H1 (cell line): Measurements from ENCODE around the gene CHD2.

Experiments
- CEBPB ChIP-seq: IDR thresholded peaks from 2 replicates; pipeline ENCODE4 v1.6.1; 2012; ENCODE audit warnings: low read depth, low read length
- FOSL1 ChIP-seq: IDR thresholded peaks from 2 replicates; pipeline ENCODE4 v1.6.1; 2011; ENCODE audit warnings: mild to moderate bottlenecking, low read depth, low read length, moderate library complexity; ENCODE audit not compliant: insufficient read depth
- POLR2A ChIP-seq, 2 experiments: IDR thresholded peaks; 1 replicate in 1 of 2; 2 replicates in 1 of 2; pipeline ENCODE4 v1.6.1; 2011; ENCODE audit warnings: low read depth in 2 of 2, low read length in 2 of 2, mild to moderate bottlenecking in 2 of 2; ENCODE audit errors: control extremely low read depth in 1 of 2
- RBBP5 ChIP-seq: IDR thresholded peaks from 2 replicates; pipeline ENCODE4 v1.7.1; 2012; ENCODE audit warnings: low read depth, mild to moderate bottlenecking, inconsistent platforms, low read length, moderate library complexity, borderline replicate concordance
- RXRA ChIP-seq: IDR thresholded peaks from 2 replicates; pipeline ENCODE4 v1.6.1; 2011; ENCODE audit warnings: low read depth, mild to moderate bottlenecking, low read length, moderate library complexity; ENCODE audit not compliant: insufficient read depth
- SUZ12 ChIP-seq: fragments of 200-600 bp; sonication (generic); IDR thresholded peaks from 2 replicates; pipeline ENCODE4 v1.6.1; 2012; ENCODE audit warnings: mild to moderate bottlenecking, inconsistent platforms, low read length, moderate library complexity, mixed read lengths
- TAF1 ChIP-seq: IDR thresholded peaks from 2 replicates; pipeline ENCODE4 v1.6.1; 2011; ENCODE audit warnings: mild to moderate bottlenecking, low read depth, low read length
- TEAD4 ChIP-seq: IDR thresholded peaks from 2 replicates; pipeline ENCODE4 v1.6.1; 2012; ENCODE audit warnings: low read depth, low read length, inconsistent platforms, mixed read lengths
- ZNF274 ChIP-seq: IDR thresholded peaks from 2 replicates; pipeline ENCODE4 v1.7.0; 2012; ENCODE audit warnings: low read length, borderline replicate concordance; ENCODE audit errors: extremely low read depth
- TF ChIP-seq, protein P1 (sequence below): IDR thresholded peaks from 2 replicates; pipeline ENCODE4 v1.6.1; 2011; ENCODE audit warnings: low read depth, mild to moderate bottlenecking, low read length; ENCODE audit not compliant: insufficient read depth
- TF ChIP-seq, protein P2 (sequence below), 3 experiments: IDR thresholded peaks; 1 replicate in 2 of 3; 2 replicates in 1 of 3; pipeline versions ENCODE4 v1.5.1 to v1.6.1; 2011; ENCODE audit warnings: low read length in 3 of 3, mild to moderate bottlenecking in 3 of 3, inconsistent platforms in 2 of 3, low read depth in 1 of 3, moderate library complexity in 1 of 3; ENCODE audit not compliant: insufficient read depth in 1 of 3; ENCODE audit errors: control extremely low read depth in 1 of 3
- TF ChIP-seq, protein P3 (sequence below): IDR thresholded peaks from 2 replicates; pipeline ENCODE4 v1.6.1; 2011; ENCODE audit warnings: low read length, improper control_type of control experiment

DNA sequence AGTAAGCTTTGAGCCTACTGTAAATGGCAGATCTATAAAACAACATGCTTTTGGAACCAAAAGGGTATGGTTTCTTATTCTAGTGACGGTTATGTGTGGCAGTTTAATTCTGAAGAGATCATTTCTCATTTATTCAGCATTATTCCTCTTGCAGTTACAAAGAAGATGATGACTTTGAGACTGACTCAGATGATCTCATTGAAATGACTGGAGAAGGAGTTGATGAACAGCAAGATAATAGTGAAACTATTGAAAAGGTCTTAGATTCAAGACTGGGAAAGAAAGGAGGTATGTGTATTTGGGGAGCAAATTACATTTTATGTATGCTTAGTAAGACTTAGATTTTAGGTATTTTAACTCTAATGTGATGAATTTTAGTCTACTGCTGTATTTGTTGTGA is 41.5 kb downstream of the CHD2 start:
- TF ChIP-seq POLR2A (IDR thresholded peaks at IDR 0.05; ENCODE audit: control extremely low read depth in 1 of 2, low read depth in 2 of 2, low read length in 2 of 2), result no peak
- TF ChIP-seq SUZ12, result no peak
- TF ChIP-seq, protein P1, sequence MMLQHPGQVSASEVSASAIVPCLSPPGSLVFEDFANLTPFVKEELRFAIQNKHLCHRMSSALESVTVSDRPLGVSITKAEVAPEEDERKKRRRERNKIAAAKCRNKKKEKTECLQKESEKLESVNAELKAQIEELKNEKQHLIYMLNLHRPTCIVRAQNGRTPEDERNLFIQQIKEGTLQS, result no peak
- TF ChIP-seq RXRA, result no peak
- no peak for TF ChIP-seq CEBPB
- no peak for TF ChIP-seq FOSL1
- TF ChIP-seq, protein P2, sequence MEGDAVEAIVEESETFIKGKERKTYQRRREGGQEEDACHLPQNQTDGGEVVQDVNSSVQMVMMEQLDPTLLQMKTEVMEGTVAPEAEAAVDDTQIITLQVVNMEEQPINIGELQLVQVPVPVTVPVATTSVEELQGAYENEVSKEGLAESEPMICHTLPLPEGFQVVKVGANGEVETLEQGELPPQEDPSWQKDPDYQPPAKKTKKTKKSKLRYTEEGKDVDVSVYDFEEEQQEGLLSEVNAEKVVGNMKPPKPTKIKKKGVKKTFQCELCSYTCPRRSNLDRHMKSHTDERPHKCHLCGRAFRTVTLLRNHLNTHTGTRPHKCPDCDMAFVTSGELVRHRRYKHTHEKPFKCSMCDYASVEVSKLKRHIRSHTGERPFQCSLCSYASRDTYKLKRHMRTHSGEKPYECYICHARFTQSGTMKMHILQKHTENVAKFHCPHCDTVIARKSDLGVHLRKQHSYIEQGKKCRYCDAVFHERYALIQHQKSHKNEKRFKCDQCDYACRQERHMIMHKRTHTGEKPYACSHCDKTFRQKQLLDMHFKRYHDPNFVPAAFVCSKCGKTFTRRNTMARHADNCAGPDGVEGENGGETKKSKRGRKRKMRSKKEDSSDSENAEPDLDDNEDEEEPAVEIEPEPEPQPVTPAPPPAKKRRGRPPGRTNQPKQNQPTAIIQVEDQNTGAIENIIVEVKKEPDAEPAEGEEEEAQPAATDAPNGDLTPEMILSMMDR (IDR thresholded peaks at IDR 0.05; ENCODE audit: control extremely low read depth in 1 of 3, insufficient read depth in 1 of 3, low read depth in 1 of 3, low read length in 3 of 3), result no peak
- no peak for TF ChIP-seq RBBP5
- no peak for TF ChIP-seq TEAD4
- TF ChIP-seq ZNF274, result no peak
- TF ChIP-seq, protein P3, sequence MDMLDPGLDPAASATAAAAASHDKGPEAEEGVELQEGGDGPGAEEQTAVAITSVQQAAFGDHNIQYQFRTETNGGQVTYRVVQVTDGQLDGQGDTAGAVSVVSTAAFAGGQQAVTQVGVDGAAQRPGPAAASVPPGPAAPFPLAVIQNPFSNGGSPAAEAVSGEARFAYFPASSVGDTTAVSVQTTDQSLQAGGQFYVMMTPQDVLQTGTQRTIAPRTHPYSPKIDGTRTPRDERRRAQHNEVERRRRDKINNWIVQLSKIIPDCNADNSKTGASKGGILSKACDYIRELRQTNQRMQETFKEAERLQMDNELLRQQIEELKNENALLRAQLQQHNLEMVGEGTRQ, result no peak
- no peak for TF ChIP-seq TAF1
